ENCODE results near the gene GALNT18. TPM values are rescaled to one million over a fixed set of nuclear protein-coding genes. Genes with fewer than 3 reads are reported as not detected.

Gene GALNT18
- total and polyA plus RNA-seq, 2 of the 4 experiments (the other 2 are of a cell fraction) = 9.5 to 11.3 TPM

GRCh38 chr11:11501546-11502262 is 120.1 kb downstream of the GALNT18 start:
- Histone ChIP-seq H3K9ac (ENCODE audit: low read depth, low read length) (no peak overlapping the region), H4K91ac (ENCODE audit: insufficient read depth, low read depth, low read length) (no peak overlapping the region), H3K4me2 (ENCODE audit: low read depth, low read length) (no peak overlapping the region), H3K56ac (ENCODE audit: extremely low read depth, insufficient read depth, low read length) (no peak overlapping the region), H3K9me3 (ENCODE audit: control insufficient read depth, insufficient read depth, low read length) (no peaks in the 10 kb centered on the region), H3K14ac (replicated peaks; ENCODE audit: low read depth, low read length) (no peak overlapping the region), H4K5ac (ENCODE audit: low read depth, low read length) (no peak overlapping the region), H3K9me1 (ENCODE audit: insufficient read depth, low read length) (no peaks in the 10 kb centered on the region), H4K20me1 (ENCODE audit: insufficient read depth, low read length) (no peaks in the 10 kb centered on the region), H2BK120ac (ENCODE audit: low read depth, low read length) (no peak overlapping the region), H3K27me3 (ENCODE audit: control insufficient read depth, insufficient read depth, low read length) (peaks cover 9% of the 10 kb centered on the region), H2AK9ac (replicated peaks; ENCODE audit: low read depth, low read length, poor library complexity) (no peak overlapping the region), H3K27ac (ENCODE audit: insufficient read depth, low read length) (no peak overlapping the region), H3K79me1 (ENCODE audit: low read depth in 1 of 2, low read length in 2 of 2) (no peaks in the 10 kb centered on the region), H3K18ac (ENCODE audit: low read depth, low read length) (no peak overlapping the region), H3K4me1 (ENCODE audit: control insufficient read depth, insufficient read depth, low read length) (no peaks in the 10 kb centered on the region), H3K4ac (ENCODE audit: low read depth, low read length) (no peak overlapping the region), H2AFZ (replicated peaks; ENCODE audit: low read length, poor library complexity) (no peak overlapping the region), H3K4me3 (ENCODE audit: insufficient read depth, low read depth, low read length) (no peak overlapping the region), H4K8ac (ENCODE audit: low read depth in 2 of 2, low read length in 2 of 2) (no peak overlapping the region), H2BK5ac (ENCODE audit: low read depth, low read length, poor library complexity, severe bottlenecking) (no peak overlapping the region), H2BK20ac (ENCODE audit: low read depth, low read length) (no peak overlapping the region), H2AK5ac (ENCODE audit: low read depth, low read length) (no peak overlapping the region), H2BK15ac (ENCODE audit: low read depth, low read length) (no peak overlapping the region), H3K36me3 (ENCODE audit: control insufficient read depth, insufficient read depth, low read length) (no peaks in the 10 kb centered on the region), H3K23ac (ENCODE audit: low read depth, low read length) (no peak overlapping the region)
- ATAC-seq (ENCODE audit: low read depth) = no peak
- intact Hi-C loops (cut with micrococcal nuclease) (no loop called here), in situ Hi-C loops (cut with MboI; ENCODE audit: low sequenced_read_pairs) (no loop called here), dilution Hi-C loops (cut with HindIII; ENCODE audit: low sequenced_read_pairs, unreplicated experiment) (no loop called here)
- ChIA-PET POLR2A (ENCODE audit: unreplicated experiment) (no interaction called here), CTCF (no interaction called here)
- DNase-seq = no peak
- WGBS, 2 experiments (ENCODE audit: extremely low coverage in 2 of 2, insufficient read length in 1 of 2) = 80% methylated on average over 1 of the region's 9 CpGs; no CpG with 5 or more reads in 1 of the 2 experiments
- no TSS peak for BruUV-seq (replicated peaks)
- TF ChIP-seq RCOR1 (IDR thresholded peaks at IDR 0.05; ENCODE audit: insufficient replicate concordance, low read length) (no peak), CTCF (conservative IDR thresholded peaks at IDR 0.05; ENCODE audit: low read depth, low read length) (no peak), MAFK (IDR thresholded peaks at IDR 0.05; ENCODE audit: low read depth, low read length) (no peak), RAD21 (IDR thresholded peaks at IDR 0.05; ENCODE audit: low read length) (no peak), ELK1 (IDR thresholded peaks at IDR 0.05; ENCODE audit: borderline replicate concordance, low read depth, low read length) (no peak), NFE2L2 (IDR thresholded peaks at IDR 0.05; ENCODE audit: low read depth, low read length) (no peak), BHLHE40 (IDR thresholded peaks at IDR 0.05; ENCODE audit: low read depth, low read length) (no peak), CEBPB (IDR thresholded peaks at IDR 0.05; ENCODE audit: low read depth, low read length) (no peak), USF2 (IDR thresholded peaks at IDR 0.05; ENCODE audit: low read depth, low read length) (no peak), POLR2A (IDR thresholded peaks at IDR 0.05; ENCODE audit: low read depth, low read length) (no peak), FOS (IDR thresholded peaks at IDR 0.05; ENCODE audit: low read depth, low read length) (no peak), MAZ (IDR thresholded peaks at IDR 0.05; ENCODE audit: borderline replicate concordance, low read depth, low read length) (no peak), MXI1 (IDR thresholded peaks at IDR 0.05; ENCODE audit: borderline replicate concordance, low read depth, low read length) (no peak), CHD1 (IDR thresholded peaks at IDR 0.05; ENCODE audit: low read depth, low read length) (no peak), RFX5 (IDR thresholded peaks at IDR 0.05; ENCODE audit: low read depth, low read length) (no peak), SMC3 (IDR thresholded peaks at IDR 0.05; ENCODE audit: low read depth, low read length) (no peak)

Measured in IMR-90 (cell line).